Left lobe of liver (tissue), 2 donors: ENCODE data around the gene BRSK2. TPM values are rescaled to one million over a fixed set of nuclear protein-coding genes. Genes with fewer than 3 reads are reported as not detected.
A peak's percentile ranks its signal among the peaks of the same experiment; 100 is the strongest.
"Not testable (repeated sequence)": the region's sequence is repeated elsewhere in the genome, so short reads cannot be mapped to it uniquely, and the experiment has no call there.

Experiments used
- ATAC-seq: fragments of 200-7000 bp; cut with Tn5 transposase; one replicate; pipeline ENCODE4 v1.9.1; 2020; ENCODE audit warnings: mild to moderate bottlenecking, moderate library complexity
- DNase-seq: peaks from one replicate; pipeline ENCODE4 v3.0.0-alpha.2; 2020; ENCODE audit warnings: low spot score
- total RNA-seq: library from RNA; stranded (reverse); gene quantifications from one replicate; pipeline ENCODE4 v1.2.1, GENCODE V29; 2021
- donor health status: DM: no; HTN: no; CAD: no; lungs with moderate emphysema.
- donor health status: DM: no; HTN: yes; CAD: no.

BRSK2 gene
- total RNA-seq, 1 donor from 2014 or later = 0.18 TPM

DNA sequence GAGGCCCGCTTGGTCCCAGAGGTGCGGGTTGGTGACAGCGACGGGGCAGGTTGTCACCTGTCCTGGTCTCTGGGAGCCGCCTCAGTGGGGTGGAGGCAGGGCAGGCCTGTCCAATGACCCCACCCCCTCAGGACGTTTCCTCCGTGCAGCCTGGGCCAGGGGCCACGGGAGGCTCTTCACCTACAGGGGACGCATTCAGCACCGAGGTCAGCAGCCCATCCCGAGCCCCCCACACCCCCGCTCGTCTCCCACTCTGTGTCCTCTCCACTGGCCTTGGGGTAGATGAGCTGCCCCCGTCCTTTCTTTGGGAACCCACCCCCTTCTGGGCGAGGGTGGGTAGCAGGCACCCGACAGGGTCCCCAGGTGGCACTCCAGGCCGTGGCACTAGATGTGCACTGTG is 35.7 kb downstream of the BRSK2 start:
- DNase-seq (no peak), ATAC-seq (no peak)

DNA sequence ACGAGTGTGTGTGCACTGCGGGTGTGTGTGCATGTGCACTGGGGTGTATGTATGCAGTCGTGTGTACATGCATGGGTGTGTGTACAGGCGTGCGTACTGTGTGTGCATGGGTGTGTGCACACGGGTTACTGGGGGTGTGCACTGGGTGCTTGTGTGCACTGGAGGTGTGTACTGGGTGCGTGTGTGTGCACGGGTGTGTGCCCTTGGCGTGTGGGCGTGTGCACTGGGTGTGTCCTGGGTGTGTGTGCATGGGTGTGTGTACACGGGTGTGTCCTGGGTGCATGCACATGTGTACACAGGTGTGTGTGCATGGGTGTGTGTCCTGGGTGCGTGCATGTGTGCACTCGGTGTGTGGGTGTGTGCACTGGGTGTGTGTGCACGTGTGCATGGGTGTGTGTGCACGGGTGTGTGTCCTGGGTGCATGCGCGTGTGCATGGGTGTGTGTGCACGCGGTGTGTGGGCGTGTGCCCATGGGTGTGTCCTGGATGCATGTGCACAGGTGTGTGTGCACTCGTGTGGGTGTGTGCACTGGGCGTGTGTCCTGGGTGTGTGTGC is 39.1 kb downstream of the BRSK2 start:
- DNase-seq (no peak), ATAC-seq (no peak)

DNA sequence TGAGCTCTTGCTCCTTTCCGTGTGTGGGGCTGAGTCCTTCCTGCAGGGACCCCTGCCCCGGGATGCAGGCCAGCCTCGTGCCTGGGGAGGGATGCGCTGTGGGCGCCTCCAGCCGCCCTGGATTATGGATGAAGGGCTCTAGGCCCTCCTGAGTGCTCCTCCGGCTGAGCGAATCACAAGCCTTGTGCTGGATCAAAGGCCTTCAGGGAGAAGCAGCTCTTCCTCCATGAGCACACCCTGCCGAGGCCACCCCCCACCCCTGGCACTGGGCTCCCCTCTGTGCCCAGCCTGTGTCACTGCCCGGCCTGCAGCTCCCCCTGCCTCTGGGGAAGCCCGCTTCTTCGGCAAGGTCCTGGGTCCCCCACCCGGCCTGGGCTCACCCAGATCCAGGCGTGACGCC is 43.8 kb downstream of the BRSK2 start:
- DNase-seq (no peak), ATAC-seq (no peak)

DNA sequence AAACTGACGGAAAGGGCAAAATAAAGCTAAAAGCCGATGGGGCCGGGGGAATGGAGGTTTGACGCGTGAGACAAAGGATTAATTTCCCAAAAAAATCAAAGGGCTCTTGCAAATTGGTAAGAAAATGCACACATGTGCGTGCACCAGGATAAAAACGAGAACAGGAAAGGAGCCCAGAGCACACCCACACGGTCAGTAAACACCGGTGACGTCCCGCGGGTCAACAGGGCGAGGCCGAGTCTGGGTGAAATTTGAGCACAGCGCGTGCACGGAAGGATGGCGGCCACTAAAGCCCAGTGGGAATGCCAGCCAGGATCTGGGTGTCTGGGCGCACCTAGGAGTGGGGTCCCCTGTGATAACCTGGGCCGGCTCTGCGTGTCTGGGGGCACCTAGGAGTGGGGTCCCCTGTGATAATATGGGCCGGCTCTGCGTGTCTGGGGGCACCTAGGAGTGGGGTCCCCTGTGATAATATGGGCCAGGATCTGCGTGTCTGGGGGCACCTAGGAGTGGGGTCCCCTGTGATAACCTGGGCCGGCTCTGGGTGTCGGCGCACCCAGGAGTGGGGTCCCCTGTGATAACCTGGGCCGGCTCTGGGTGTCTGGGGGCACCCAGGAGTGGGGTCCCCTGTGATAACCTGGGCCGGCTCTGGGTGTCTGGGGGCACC is 44.4 kb downstream of the BRSK2 start:
- peak; percentile 42 for ATAC-seq
- no peak for DNase-seq

DNA sequence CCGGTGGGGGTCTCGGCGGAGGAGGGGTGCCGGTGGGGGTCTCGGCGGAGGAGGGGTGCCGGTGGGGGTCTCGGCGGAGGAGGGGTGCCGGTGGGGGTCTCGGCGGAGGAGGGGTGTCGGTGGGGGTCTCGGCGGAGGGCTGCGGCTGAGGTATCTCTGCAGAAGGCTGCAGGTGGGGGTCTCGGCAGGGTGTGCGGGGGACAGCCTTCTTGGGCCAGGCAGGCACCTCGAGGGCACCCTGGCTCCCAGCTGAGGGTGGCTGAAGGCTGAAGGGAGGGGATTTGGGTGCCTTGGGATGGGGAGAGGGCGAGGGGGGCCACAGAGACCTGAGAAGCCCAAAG is 45.7 kb downstream of the BRSK2 start:
- not testable (repeated sequence) for DNase-seq

DNA sequence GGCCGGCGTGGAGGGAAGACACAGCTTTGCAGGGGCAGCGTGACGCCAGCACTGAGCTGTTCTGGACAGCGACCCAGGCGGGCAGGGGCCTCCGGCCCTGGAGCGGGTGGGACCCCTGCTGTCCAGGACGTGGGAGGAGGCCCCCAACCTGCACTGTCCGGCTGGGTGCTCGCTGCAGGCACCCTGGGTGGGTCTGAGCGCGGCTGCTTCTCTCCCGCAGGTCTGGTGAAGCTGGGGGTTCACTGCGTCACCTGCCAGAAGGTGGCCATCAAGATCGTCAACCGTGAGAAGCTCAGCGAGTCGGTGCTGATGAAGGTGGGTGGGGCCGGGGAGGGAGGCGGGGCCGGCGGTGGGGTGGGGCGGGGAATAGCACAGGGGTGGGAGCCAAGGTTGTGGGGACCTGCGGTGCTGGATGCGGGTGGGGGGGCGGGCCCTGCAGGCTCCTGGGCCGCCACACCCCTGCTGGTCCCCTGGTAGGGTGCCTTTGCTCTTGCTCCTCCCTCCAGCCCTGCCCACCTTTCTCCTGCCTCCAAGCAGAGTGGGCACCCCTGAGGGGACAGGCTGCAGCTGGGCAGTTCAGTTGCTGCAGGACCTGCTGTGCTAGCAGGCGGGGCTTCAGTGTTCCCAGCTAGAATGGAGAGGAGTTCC is 46.2 kb downstream of the BRSK2 start:
- no peak for DNase-seq

More for the DNA sequence above, 45.7 kb downstream of the BRSK2 start:
- not testable (repeated sequence) for ATAC-seq

DNA sequence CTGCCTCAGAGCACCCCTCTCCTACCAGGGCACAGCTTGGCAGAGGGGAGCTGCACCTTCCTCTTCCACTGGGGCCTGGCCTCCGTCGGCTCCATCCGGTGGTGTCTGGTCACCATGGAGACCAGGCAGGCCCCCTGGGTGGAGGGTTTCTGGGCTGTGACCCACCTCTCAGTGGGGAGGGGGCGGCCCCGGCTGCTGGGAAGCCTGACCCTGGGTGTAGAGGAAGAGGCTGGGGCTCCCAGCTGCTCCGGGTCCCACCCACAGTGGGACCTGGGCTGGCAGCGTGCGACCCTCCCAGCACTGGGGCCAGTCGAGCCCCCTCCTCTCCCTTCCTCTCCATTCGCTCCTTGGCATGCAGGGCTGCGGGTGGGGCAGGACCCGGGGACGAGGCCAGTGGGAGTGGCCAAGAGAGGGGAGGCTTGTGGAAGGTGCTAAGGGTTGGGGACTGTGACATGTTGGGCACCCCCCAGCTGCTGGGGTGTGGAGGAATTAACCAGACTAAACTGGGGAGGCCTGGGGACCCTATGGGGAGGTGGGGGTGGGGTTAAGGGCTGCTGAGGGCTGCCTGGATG is 46.8 kb downstream of the BRSK2 start:
- DNase-seq (no peak), ATAC-seq (peak; percentile 9)

More for the DNA sequence above, 46.2 kb downstream of the BRSK2 start:
- ATAC-seq = no peak

DNA sequence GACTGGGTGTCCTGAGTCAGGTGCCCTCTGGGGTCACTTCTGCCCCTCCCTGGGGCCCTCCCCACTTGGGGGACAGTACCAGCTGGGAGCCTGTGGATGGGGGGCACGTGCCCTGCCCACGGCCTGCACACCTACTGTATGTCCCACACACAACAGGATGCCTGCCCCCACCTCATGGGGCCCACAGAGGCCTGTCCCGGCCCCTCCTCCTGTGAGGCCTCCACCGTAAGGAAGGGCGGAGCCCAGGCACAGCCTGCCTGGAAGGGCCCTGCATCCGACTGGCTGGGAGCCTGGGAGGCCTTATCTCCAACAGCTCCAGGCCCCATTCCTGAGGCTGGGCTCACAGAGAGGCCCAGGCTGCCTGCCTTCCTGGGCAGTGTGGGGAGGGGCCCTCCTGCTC is 47.8 kb downstream of the BRSK2 start:
- DNase-seq = no peak
- ATAC-seq = peak; percentile 45

DNA sequence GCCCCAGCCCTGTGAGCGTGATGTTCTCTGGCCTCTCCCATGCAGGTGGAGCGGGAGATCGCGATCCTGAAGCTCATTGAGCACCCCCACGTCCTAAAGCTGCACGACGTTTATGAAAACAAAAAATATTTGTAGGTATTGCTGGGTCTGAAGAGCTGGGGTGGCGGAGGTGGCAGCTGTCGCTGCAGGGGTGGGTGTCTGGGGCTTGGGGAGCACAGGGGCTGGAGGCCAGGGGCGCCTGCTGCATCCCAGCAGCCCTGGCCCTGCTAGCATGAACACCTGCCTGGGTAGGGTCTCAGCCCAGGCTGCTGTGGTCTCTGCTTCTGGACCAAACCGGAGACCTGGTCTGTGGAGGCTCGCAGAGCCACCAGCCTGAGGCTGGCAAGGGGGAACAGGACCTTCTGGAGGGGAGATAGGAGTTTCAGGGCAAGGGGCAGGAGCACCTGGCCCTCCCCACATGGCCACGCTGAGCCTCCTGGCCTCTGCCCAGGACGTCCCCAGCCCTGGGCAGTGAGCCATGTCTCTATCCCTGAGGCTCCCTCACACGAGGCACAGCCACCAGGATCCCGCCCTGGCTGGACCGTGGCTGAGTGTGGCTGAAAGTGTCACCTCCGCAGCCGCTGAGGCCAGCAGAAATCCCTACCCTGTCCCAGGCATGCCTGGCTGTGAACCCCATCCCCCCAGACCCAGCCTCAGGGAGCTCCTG is 48.7 kb downstream of the BRSK2 start:
- ATAC-seq = no peak

DNA sequence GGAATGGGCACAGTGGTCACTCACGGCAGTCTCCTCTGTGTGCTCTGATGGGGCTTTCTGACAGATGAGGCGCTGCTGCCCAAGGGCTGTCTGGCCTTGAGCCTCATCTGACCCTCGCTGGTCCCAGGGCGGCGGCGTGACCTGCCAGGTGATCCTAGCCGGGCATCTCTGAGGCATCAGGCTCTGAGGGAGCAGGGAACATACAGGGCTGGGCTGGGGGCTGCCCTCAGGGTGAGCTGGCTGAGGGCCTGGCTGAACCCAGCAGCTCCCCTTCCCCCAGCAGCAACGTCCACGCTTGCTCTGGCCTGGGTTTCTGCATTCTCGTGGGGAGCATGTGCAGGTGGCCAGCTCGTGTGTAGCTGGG is 49.2 kb downstream of the BRSK2 start:
- DNase-seq = no peak
- no peak for ATAC-seq

More for the DNA sequence above, 48.7 kb downstream of the BRSK2 start:
- DNase-seq = no peak

DNA sequence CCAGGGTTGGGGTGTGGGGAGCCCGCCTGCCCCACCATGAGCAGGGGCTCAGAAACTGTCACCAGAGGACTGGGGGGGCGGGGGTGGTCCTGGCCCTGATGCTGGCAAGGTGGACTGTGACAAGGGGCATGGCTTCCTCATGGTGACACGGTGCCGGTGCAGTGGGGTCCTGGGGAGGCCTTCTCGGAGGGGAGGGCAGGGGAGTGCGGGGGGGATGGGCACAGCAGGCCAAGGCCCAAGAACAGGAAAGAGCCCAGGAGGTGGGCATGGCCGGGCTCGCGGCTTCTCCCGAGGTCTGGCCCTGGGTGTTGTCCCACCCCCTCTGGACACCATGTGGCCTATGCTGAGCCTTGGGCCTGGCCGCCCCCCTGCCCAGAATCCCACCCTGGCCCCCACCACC is 49.6 kb downstream of the BRSK2 start:
- ATAC-seq (no peak), DNase-seq (no peak)

DNA sequence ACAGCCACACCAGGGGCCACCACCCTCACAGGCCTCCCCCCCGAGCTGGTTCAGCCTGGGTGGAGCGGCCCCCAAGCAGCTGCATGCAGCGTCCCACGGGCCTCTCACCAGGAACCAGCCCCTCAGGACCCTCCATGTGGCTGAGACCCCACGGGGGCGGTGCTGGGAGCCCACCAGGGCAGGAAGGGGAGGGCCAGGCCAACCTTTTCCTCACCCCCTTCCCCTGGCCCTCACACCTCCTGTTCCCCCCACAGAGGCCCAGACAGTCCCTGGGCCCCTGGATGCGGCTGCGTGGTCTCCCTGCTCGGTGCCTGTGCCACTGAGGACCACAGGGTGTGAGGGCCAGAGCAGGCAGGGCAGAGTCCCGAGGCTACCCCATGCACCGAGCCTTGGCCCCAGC is 50.3 kb downstream of the BRSK2 start:
- DNase-seq (no peak), ATAC-seq (no peak)

DNA sequence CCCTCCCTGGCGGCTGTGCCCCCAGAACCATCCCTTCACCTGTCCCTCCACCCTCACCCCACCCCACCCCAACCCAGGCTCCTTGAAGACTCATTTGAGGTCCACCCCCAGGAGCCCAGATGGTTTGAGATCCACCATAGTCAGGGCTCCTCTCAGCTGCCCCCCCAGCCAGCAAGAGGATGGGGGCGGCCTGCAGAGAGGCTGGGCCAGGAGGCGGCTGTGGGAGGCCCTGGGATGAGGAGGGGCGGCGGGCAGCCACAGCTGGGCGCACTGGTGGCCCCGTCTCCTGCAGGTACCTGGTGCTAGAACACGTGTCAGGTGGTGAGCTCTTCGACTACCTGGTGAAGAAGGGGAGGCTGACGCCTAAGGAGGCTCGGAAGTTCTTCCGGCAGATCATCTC is 50.8 kb downstream of the BRSK2 start:
- DNase-seq (no peak), ATAC-seq (no peak)

DNA sequence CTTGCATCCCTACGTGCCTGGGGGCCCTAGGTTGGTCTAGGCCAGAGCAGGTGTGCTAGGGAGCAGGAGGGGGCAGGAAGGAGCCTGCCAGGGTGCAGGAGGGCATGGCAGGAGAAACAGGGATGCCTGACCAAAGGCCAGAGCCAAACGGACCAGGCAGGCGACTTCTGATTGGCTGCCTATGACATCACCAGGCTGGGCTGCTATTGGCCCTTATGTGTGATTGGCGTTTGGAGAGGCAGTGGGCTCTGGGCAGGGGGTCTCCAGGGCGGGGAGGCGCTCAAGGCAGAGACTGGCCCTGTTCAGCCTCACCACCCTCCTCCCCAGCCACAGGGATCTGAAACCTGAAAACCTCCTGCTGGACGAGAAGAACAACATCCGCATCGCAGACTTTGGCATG is 52.4 kb downstream of the BRSK2 start:
- DNase-seq (no peak), ATAC-seq (peak; percentile 52)

DNA sequence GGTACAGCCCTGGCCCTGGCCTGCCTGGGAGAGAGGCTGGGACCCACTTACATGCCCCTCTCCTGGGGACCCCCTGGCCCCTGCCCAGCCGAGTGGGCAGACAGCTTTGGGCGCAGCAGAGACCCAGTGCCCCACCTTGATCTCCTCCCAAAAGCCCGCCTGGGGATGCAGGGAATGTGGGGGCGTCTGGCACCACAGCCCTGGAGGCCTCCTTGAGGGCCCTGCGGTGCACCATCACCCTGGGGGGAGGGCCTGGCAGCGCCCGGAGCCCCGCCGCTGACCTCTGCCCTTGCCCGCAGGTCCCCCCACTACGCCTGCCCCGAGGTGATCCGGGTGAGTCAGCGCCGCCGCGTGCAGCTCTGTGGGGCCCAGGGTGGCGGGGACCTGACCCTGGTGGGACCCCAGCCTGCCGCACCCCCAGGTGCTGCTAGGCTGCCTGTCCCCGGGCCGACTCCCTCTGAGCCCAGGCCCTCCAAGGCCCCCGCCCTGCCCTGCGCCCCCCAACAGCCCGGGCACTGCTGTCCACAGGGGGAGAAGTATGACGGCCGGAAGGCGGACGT is 53.2 kb downstream of the BRSK2 start:
- no peak for ATAC-seq
- no peak for DNase-seq

DNA sequence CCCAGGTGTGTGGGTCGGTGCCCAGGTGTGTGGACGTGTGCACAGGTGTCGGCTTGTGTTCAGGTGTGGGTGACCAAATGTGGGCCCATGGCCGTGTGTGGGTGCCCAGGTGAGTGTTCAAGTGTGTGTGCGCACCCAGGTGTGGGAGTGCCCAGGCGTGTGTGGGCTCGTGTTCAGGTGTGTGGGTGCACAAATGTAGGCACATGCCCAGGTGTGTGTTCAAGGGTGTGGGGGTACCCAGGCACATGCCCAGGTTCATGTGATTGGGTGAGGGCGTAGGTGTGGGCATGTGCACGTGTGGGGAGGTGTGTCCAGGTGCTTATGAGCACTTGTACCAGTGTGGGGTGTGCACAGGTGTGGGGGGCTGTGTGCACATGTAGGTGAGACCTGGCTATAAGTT is 54.0 kb downstream of the BRSK2 start:
- DNase-seq = no peak

DNA sequence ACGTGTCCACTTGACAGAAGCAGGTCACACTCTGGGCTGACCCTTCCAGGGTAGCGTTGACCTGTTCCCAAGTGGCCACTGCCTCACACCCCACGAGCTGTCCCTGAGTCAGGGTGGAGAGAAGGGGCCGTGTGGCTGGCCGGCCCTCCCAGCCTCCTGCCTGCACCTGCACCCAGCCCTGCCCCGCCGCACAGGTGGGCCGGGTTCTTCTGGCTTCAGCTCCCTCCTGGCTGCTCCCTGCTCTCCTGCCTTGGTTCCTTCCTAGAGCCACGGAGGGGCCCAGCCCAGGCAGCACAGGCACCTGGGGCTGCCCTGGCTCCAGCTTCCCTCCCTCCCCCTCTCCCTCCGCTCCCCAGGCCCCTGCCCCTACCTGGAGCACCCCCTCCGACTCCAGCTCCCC is 54.6 kb downstream of the BRSK2 start:
- no peak for DNase-seq
- no peak for ATAC-seq

More for the DNA sequence above, 54.0 kb downstream of the BRSK2 start:
- ATAC-seq = no peak

DNA sequence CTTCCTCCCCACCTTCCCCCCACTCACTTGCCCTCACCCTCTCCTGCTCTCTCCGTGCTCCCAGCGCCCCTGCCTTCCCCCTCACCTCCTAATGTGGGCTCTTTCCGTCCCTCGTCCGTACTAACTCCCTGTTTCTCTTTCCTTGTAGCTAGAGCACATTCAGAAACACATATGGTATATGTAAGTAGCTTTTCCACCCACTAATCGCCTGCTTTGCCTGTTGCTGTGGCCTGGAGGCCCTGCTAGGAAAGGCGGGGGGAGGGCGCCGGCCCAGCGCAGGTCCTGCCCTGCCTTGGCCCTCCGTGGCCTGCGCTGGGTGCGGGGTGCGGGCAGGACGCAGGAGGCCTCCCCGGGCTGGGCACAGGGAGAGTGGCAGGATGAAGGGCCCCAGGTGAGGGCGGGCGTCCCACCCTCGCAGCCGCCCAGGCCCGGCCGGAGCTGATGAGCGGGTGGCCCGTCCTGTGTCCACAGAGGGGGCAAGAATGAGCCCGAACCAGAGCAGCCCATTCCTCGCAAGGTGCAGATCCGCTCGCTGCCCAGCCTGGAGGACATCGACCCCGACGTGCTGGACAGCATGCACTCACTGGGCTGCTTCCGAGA is 55.2 kb downstream of the BRSK2 start:
- ATAC-seq (no peak), DNase-seq (no peak)

DNA sequence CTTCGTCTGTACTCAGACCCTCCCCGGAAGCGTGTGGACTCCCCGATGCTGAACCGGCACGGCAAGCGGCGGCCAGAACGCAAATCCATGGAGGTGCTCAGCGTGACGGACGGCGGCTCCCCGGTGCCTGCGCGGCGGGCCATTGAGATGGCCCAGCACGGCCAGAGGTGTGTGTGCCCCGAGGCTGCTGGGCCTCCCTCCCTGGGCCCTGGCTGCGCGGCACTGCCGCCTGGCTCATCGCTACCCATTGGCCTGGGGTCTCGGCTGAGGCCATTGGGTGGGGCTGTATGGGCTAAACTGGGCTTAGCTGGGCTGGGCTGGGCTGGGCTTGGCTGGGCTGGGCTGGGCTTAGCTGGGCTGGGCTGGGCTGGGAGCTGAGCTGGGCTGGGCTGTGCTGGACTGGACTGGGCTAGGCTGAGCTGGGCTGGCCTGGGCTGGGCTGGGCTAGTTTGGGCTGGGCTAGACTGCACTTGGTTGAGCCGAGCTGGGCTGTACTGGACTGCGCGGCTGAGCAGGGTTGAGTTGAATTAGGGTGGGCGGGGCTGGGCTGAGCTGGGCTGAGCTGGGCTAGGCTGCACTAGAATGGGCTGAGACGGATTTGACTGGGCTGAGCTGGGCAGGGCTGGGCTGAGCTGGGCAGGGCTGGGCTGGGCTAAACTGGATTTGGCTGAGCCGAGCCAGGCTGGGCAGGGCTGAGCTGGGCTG is 56.2 kb downstream of the BRSK2 start:
- no peak for DNase-seq
- peak; percentile 33 for ATAC-seq

DNA sequence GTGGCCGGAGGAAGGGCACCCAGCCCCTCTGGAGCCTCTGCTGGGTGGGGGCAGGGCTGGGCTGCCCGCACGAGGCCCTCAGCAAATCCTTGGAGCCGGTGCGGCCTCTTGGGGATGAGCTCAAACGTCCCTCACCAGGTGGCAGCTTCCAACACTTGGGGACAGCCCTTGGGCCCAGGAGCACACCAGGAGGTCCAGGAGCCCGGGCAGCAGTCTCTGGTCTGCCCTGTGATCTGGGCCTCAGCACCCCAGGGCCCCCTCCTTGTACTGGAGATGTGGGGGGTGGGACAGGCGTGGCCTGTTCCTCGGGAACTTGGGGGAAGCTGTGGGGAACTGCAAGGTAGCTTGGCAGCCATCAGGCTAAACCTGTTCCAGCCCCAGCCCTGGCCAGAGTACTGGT is 56.9 kb downstream of the BRSK2 start:
- DNase-seq (no peak), ATAC-seq (no peak)
